DMS114 treated with DMSO at 0.1 percent for 48 hours (cell line): ENCODE measurements around the gene PSME4.
"Not testable (repeated sequence)": the region's sequence is repeated elsewhere in the genome, so short reads cannot be mapped to it uniquely, and the experiment has no call there.

Source experiments
- DNase-seq: peaks from one replicate; lab custom pipeline; 2025; ENCODE audit not compliant: unreplicated experiment; lab: John Stamatoyannopoulos, UW

Gene PSME4

DNA sequence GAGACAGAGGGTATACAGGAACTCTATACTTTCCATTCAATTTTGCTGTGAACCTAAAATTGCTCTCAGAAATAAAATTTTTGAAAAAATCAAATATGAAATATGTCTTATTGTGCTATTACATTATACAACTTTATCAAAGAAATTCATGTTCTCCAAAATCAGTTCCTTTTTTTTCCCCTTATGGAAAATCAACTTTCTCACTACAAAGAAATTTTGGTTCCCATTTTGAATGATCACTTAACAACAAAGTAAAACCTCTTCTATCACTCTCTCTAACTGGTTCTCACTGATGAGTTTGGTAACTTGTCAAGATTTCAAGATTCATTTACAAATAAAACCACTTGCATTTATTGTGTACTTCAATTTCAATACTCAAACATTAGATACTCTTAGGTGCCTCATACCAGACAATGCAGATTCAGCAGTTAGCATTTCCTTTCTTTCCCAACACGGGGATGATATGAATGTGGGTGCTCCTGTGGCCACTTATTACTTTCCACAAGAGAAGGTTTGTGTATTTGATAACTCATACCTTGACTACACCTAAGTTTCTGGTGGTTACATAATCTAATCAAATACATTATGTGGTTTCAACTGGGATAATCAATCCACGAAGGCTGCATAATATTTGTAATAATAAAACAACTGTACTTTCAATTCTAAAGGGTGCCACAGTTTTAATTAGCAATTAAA is 6.4 kb downstream of the PSME4 start:
- DNase-seq = no peak

- DNase-seq = not testable (repeated sequence)
These were observed 9.1 kb downstream of the PSME4 start for GRCh38 chr2:53961478-53962216.

DNA sequence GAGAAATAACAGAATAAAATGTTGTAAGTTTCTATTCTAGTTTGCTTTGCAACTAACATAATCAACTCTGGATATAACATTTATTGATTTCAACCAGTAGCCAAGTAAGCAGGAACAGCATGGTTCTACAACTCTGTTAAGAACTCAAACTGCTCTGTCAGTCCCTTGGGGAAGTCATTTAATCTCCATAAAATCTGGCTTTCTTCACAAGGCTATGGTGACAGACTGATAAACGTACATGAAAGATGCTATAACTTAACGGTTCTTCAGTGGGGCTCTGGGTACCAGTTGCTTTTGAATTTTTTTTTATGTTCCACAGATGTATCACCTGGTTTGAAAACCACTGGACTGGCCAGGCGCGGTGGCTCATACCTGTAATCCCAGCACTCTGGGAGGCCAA is 10.3 kb downstream of the PSME4 start:
- no peak for DNase-seq

GRCh38 chr2:53958443-53958842 is 12.3 kb downstream of the PSME4 start:
- no peak for DNase-seq

DNA sequence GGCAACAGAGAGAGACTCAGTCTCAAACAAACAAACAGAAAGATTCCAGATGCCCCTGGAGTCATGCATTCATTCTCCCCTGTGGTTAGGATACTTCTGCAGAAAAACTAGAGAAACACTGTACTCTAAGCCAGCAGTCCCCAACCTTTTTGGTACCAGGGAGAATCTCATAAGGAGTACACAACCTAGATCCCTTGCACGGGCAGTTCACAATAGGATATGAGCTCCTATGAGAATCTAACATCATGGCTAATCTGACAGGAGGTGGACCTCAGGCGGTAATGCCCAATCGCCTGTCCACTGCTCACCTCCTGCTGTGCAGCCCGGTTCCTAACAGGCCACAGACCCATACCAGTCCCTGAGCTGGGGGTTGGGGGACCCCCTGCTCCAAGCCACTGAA is 18.3 kb downstream of the PSME4 start:
- DNase-seq = no peak

GRCh38 chr2:53949457-53949856 is 21.3 kb downstream of the PSME4 start:
- no peak for DNase-seq

GRCh38 chr2:53945538-53945937 is 25.3 kb downstream of the PSME4 start:
- DNase-seq = no peak

GRCh38 chr2:53944542-53944941 is 26.3 kb downstream of the PSME4 start:
- no peak for DNase-seq

GRCh38 chr2:53942280-53942679 is 28.5 kb downstream of the PSME4 start:
- no peak for DNase-seq

GRCh38 chr2:53941749-53942148 is 29.0 kb downstream of the PSME4 start:
- DNase-seq = no peak

DNA sequence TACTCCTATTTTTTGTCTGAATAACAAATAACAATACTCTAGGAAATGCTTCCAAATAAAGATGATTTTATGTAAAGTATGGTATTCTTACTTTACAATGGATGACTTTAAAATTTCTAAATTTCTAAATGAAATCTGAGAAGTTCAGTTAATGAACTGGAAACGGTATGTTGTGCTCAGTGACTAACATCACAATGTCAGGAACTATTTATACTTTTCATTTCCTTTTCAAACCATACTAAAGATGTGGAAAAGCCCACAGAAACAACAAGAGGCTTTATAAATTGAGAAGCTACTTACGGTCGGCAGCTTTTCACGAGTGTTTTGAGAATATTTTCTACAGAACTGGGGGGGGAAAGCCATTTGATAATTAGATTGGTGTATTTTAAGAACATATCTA is 31.1 kb downstream of the PSME4 start:
- no peak for DNase-seq

GRCh38 chr2:53938904-53939303 is 31.9 kb downstream of the PSME4 start:
- no peak for DNase-seq

DNA sequence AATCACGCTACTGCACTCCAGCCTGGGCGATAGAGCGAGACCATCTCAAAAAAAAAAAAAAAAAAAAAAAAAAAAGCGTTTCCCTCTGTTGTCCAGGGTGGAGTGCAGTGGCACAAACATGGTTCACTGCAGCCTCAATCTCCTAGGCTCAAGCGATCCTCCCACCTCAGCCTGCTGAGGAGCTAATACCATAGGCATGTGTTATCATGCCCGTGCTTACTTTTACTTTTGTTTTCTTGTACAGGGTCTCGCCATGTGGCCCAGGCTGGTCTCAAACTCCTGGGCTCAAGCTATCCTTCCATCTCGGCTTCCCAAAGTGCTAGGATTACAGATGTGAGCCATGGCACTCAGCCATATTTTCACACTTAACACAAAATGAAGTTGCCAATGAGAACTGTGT is 37.5 kb downstream of the PSME4 start:
- DNase-seq = no peak

GRCh38 chr2:53926321-53926720 is 44.5 kb downstream of the PSME4 start:
- DNase-seq = not testable (repeated sequence)

- no peak for DNase-seq
These were observed 57.1 kb downstream of the PSME4 start for GRCh38 chr2:53913721-53914120.

- no peak for DNase-seq
These were observed 59.2 kb downstream of the PSME4 start for GRCh38 chr2:53911434-53912189.

DNA sequence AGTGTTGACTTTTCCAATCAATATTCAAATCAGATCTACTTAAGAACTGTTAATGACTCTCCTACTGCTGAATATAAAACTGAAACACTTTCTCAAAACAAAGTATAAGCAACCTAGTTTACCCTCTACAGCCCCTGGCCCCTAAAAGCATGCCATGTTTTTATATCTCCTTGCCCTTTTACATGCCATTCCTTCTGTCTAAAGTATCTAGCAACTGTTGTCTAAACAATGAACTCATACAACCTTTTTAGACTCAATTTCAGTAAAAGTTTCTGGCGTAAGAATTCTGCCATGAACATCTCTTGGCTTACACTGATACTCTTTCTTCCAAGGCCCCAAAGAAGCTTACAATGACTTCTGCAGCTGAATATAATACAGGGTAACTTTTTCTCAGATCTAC is 63.2 kb downstream of the PSME4 start:
- no peak for DNase-seq

DNA sequence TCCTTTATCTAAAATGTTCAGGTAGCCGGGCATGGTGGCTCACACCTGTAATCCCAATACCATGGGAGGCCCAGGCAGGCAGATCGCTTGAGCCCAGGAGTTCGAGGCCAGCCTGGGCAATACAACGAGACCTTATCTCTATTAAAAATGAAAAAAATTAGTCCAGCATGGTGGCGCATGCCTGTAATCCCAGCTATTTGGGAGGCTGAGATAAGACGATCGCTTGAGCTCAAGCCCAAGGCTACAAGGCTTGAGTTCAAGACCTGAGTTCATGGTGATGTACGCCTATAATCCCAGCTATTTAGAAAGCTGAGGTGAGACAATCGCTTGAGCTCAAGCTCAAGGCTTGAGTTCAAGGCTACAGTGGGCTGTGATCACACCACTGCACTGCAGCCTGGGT is 65.4 kb downstream of the PSME4 start:
- no peak for DNase-seq

DNA sequence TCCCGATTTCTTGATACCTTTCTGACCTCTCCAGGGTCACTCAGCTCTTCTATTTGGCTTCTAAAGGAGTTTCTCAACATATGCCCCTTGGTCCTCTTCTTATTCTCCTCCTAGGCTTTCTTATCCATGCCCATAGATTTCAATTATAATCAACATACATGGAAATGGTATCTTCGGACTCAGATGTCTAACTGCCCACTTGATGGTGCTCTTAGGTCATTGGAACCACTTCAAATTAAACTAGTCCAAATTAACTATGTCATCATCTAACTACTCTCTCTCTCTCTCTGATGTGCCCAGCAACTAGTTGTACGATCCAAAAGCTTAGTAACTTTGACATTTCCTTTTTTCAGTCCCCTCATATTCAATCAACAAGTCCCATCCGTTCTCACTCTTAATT is 67.8 kb downstream of the PSME4 start:
- DNase-seq = no peak

GRCh38 chr2:53901192-53901591 is 69.6 kb downstream of the PSME4 start:
- DNase-seq = no peak

- no peak for DNase-seq
These were observed 73.9 kb downstream of the PSME4 start for GRCh38 chr2:53896864-53897263.
